Measurements from ENCODE around the gene MUC6.

The MUC6 gene

GRCh38 chr11:1035577-1036283 is 788 bp downstream of the MUC6 start:
- no peak overlapping the region for H3K4me3 ChIP-seq (ENCODE audit: low read length)
- DNase-seq (ENCODE audit: low read depth), result no peak
- TF ChIP-seq CTCF (conservative IDR thresholded peaks at IDR 0.05; ENCODE audit: low read length), result no peak

GRCh38 chr11:1034456-1035295 is 1.8 kb downstream of the MUC6 start:
- TF ChIP-seq CTCF (conservative IDR thresholded peaks at IDR 0.05; ENCODE audit: low read length), result no peak
- H3K4me3 ChIP-seq (ENCODE audit: low read length), result no peak overlapping the region
- DNase-seq (ENCODE audit: low read depth), result no peak

GRCh38 chr11:1034001-1034400 is 2.5 kb downstream of the MUC6 start:
- TF ChIP-seq CTCF (conservative IDR thresholded peaks at IDR 0.05; ENCODE audit: low read length), result no peak
- peak; percentile 21 for DNase-seq (ENCODE audit: low read depth)
- no peak overlapping the region for H3K4me3 ChIP-seq (ENCODE audit: low read length)

GRCh38 chr11:1033016-1033798 is 3.3 kb downstream of the MUC6 start:
- H3K4me3 ChIP-seq (ENCODE audit: low read length), result no peak overlapping the region
- no peak for TF ChIP-seq CTCF (conservative IDR thresholded peaks at IDR 0.05; ENCODE audit: low read length)
- no peak for DNase-seq (ENCODE audit: low read depth)

- no peak overlapping the region for H3K4me3 ChIP-seq (ENCODE audit: low read length)
- DNase-seq (ENCODE audit: low read depth), result no peak
- no peak for TF ChIP-seq CTCF (conservative IDR thresholded peaks at IDR 0.05; ENCODE audit: low read length)
These were observed 4.1 kb downstream of the MUC6 start for GRCh38 chr11:1032310-1032891.

- DNase-seq (ENCODE audit: low read depth), result no peak
- no peak for TF ChIP-seq CTCF (conservative IDR thresholded peaks at IDR 0.05; ENCODE audit: low read length)
- H3K4me3 ChIP-seq (ENCODE audit: low read length), result no peak overlapping the region
These were observed 5.2 kb downstream of the MUC6 start for GRCh38 chr11:1031121-1031899.

Measured in AG10803 (cell line).